DMS153 treated with DMSO at 0.1 percent for 48 hours (cell line): ENCODE measurements around the gene NEDD8.

Experiments
- DNase-seq: peaks from one replicate; lab custom pipeline; 2025; ENCODE audit not compliant: unreplicated experiment; lab: John Stamatoyannopoulos, UW

NEDD8 gene

DNA sequence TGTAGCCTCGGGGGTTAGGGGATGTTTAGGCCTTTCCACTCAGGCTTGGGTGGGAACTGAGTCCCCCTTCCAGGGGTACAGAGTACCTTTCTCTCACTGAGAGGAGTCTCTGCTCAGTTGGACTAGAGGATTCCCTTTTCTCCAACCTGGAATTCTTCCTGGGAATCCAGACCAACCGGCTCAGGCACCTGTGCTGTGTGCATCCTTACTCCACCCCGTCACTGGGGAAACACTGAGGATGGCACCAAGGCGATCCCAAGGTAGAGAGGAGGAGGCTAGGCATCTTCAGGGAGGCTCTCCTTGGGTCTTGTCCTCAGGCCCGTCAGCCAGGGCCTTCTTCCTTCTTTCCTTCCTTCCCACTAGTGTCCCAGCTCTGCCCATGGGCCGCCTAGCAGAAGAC, 31.7 kb upstream of the NEDD8 start:
- DNase-seq = no peak

DNA sequence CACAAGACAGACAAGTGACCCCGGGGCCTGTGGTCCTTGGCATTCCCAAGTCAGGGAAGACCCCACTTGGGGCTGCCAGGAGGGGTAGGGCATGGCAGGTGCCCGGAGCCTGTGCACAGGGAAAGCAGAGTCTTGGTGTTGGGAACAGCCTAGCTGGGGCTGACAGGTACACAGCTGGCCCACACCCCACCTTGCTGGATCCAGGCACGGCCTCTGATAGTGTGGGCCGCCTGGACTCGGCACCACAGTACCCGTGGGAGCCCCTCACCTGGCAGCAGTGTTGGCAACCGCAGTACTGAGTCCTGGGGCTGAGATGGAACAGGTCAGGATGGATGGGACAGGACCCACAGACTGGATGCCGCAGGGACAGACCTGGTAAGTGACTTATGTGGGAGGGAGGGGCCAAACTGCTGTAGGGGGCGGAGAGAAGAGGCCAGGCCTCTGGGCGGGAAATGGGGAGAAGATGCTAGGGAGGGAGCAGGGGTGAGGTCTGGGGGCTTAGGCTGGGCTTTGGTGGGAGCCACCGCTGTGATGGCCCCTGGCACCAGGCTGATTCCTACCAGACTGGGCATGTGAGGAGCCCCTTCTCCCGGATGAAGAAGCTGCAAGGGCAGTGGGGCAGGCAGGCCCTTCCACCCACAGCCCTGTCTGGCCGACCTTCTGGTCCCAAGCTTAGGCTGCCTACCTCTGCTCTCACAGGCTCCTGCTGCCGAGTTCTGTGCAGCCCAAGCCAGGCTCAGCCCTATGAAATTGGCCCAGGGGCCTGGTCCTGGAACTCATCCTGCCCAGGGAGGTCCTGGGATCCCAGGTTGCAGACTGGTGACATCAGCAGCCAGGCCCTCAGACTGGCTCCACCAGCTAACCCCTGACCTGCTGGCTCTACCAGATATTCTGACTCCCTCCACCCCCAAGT, 30.9 kb upstream of the NEDD8 start, which contains the start of gene TGM1:
TGM1 (minus strand) TSS at position 357 of the 913 bp plus-strand sequence. CDS start 825 bp downstream, outside the sequence.
- DNase-seq = no peak

DNA sequence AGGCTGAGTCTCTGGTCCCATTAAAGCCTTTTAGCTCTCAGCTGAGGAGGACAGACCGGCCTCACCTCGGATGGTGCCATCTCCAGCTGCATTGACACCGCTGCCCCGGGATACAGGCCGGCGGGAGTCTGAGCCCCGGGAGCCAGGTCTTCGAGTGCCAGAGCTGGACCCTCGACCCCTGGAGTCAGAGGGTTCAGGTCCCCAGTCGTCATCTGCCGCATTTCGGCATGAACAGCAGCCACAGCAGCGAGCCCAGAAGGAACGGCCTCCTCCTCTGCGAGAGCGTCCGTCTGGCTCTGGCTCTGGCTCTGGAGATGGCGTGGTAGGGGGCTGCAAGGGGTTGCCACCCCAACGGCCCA, 29.8 kb upstream of the NEDD8 start:
- no peak for DNase-seq

DNA sequence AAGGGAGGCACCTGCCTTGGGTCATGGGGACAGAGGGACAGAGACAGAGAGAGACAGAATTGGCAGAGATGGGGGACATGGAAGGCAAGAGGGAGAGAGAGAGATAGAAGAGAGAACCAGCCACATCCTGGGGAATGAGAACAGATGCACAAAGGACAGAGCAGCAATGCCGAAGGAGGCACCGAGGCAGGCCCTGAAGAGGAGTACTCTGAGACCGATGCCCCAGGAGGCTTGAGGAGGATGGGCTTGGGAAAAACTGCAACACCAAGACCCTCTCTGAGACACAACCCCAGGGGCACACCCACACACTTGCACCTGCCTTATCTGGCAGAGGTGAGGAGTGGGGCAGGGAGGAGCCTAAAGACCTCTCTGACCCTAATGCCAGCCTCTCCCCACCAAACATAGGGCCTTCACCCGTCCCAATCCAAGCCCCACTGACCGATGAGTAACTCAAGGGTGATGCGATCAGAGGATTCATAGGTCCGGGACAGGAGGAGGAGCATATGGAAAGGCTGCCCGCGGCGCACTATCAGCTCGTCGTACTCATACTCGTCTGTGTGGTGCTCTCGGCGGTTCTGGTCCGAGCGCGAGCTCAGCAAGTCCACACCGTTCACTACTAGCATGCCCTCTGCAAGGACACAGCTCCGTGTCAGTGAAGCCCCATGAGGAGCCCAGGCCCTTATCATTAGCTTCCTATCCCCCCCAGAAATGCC, 29.2 kb upstream of the NEDD8 start:
- no peak for DNase-seq

DNA sequence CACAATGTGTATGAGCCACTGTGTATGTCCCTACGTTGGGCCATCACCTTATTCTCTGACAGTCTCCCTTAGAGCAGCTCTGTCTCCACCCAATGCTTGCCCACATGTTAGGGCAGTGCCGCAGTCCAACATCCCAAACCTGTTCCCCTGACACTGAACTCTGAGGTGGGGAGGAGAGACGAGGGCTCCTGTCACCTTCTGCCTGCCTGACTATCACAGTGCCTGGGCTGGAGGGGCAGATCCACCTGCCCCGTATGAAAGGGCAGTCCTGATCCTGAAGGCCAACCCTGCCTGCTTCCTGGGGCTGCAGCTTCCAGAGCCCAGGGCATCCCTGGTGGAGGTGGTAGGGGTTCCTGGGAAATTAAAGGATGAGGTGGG, 28.6 kb upstream of the NEDD8 start:
- DNase-seq = no peak

DNA sequence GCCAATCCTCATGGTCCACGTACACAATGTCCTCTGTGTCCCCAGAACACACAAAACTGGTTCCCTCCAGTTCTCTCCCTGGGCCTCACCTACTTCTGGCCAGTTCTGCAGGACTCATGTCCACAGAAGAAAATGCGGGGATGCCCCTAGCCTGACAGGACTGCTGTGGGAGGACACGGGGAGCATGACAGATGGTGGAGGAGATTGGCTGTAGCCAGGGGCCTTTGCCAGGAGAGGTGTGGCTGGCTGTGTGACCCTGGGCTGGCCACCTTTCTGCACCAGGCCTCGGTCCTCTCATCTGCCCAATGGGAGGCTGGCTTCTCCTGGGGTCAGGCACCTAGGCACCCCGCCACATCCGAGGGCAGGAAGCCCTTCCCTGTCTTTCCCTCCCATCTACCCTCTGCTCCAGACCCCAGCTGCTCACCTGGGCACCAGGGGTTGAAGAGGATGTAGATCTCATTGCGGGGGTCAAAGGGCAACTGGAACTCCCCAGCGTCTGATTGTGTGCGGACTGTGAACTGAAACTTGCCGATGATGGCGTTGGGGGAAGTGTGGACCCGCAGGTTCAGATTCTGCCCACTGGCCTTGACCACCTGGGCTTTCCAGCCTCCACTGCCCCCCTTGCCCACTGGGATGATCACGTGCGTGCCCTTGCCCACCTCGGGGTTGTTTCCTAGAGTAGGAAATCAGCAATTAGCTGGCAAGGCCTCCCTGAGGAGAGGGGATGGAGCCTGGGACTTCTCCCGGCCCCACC, 28.0 kb upstream of the NEDD8 start:
- DNase-seq = no peak

DNA sequence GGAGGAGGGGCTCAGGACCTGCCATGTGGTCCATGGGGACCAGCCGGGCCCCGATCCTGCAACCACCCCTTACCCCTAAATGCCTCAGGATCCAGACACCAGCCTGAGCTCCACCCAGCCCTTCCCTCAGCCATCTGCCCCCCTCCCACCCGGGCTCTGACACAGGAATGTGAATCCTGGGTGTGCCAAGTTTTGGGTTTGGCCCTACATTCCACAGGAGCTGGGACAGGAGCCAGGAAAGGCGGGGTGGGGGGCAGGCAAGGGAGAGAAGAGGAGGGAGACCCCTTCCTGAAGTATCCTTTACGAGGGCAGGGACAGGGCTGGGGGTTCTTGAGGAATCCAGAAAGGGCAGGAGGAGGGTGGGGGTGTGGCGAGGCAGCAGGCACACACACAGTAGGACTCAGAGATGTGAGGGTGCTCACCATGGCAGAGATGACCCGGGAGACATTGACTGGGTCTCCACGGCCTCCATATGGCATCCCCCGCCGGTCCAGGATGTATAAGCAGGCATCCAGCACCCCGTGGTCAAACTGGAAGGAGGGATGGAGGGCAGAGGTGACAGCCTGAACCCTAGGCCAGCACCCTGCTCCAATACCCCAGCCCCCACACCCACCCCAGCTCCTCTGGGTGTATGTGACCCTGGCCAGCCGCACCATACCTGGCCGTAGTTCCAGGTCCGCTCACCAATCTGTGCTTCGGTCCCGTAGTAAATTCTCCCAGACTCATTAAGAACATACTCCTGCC, 27.3 kb upstream of the NEDD8 start:
- no peak for DNase-seq

DNA sequence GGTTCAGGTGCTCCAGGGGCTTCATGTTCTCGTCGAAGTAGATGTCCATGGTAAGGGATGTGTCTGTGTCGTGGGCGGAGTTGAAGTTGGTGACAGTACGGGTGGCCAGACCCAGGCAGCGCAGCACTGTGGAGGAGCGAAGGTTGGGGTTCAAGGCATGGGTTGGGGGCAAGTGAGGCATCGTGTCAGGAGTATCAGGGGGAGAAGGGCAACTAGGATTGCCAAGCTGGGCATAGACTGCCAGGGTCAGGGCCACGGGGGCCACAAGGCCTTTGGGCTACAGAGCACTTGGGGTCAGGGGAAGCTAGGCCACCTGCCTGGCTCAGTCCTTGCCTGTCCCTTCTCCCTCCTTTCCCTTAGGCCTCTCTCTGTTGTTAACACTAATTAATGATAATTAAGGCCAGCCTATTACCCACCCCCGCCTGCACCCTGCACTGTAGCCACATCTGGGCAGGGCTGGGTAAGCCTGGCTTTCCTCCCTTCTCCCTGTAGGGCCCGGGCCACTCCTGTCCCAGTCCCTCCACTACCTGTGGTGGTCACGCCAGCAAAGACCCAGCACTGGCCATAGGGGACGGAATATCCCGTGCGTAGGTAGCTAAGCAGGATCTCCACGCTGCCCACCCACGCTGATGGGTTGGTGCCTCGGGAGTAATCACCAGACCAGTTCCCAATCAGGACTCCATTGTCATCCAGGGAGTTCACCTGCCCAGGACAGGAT, 26.5 kb upstream of the NEDD8 start:
- DNase-seq = no peak

DNA sequence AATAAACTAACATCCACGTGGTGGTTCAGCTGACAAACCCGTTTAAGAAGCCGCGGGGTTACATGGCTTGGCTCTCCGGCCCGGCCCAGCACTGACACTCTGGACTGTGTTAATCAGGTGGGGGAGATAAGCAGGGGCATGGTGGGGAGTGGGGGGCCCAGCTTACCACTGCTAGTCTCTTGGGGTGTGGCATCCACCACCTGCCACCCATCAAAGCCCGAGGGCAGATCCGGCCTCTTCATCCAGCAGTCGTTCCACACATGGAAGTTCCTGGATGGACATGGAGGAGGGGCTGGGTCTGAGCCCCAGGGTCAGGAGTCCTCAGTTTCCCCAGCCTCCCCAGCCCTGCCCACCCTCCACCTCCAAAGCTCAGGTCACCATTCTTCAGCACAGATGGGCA, 26.0 kb upstream of the NEDD8 start:
- no peak for DNase-seq

DNA sequence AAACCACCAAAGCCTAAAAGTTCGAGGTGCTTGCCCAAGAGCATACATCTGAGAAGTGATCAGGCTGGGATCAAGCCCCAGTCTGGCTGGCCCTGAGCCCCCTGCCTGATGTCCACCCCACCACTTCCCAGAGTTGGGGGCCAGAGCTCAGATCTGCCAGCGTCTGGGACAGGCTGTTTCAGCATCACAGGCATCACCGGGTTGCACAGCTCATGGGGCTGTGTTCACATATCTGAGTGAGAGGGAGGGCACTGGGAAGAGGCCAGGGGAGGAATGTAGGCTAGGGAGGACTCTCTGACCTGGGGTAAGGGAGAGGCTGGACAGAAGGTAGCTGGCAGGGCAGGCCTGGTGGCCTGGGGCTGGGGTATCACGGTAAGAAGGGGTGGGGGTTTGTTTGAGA, 24.8 kb upstream of the NEDD8 start:
- no peak for DNase-seq

DNA sequence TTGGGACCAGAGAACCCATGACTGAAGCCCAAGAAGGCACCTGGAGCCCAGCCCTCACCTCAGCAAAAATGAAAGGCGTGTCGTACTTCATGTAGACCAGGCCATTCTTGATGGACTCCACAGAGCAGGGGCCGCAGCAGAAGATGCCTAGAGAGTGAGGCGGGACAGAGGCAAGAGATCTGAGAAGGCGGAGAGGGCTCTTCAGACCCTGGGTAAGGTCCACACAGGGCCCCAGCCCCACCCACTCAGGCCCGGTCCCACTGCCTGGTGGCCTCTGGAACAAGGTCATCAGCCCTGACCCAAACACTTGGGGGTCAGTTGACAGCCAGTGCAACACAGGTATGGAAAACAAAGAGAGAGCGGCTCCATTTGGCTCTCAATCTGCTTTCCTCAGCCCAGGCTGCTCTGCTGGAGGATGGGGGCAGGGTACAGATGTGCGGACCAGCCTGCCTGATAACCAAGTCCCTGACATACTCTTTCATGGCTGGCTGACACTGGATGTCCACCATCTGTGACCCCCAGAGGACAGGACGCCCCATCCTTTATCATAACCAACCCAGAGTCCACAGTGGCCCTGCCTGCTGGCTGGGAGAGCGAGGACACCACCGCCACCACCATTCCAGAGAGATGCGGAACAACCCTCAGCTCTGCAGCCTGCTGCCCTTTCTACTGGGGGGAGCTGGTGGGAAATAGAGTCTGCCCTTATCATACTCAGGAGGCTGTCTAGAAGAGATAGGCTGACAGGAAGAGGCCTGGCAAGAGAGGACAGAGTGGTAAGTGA, 24.0 kb upstream of the NEDD8 start:
- no peak for DNase-seq

DNA sequence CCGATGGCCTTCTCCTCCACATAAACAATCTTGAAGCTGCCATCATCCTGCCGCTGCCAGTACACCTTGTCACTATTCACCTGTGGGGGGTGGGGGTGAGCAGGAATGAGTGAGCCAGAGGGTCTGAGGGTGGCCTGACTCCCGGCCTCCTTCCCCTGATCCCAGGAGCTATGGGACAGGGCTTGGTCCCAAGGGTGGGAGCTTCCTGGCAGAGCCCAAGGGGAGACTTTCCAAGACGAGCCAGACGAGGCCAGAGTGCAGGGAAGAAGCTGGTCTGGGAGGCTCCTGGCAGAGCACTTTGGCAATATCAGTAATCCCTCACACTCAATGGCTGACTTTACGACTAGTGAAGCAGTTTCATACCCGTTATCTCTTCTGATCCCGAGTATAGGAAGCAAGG, 23.3 kb upstream of the NEDD8 start:
- no peak for DNase-seq

DNA sequence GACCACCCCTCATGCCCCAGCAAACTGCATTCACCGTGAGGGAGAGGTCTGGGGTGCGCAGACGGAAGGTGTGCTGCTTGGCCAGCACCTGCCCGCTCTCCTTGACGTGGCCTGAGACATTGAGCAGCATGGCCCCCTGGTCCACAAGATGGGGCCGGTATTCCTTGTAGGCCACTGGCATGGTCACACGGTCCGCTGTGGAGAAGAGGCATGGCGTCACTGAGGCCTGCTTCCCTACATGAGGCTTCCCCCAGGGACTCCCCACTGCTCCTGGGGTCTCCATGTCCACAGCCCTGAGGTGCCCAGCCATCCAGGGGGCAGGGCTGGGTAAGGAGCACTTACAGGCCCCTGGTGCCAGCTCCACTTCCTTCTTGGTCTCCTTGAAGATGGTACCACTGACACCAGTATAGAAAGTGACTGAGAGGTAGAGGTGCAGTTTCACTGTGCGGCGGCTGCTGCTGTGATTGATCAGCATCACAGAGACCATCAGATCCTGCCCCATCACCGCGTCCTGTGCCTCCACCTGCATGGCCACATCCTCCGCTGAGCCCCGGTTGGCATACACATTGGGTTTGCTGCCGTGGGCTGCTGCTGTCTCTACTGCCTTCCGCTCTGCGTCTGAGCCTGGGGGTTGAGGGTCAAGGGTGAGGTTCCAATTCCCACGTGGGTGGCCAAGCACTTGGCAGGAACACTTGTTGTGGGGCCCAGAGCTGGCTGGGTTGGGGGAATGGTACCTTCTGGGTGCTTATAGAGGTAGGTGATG, 22.6 kb upstream of the NEDD8 start:
- no peak for DNase-seq

DNA sequence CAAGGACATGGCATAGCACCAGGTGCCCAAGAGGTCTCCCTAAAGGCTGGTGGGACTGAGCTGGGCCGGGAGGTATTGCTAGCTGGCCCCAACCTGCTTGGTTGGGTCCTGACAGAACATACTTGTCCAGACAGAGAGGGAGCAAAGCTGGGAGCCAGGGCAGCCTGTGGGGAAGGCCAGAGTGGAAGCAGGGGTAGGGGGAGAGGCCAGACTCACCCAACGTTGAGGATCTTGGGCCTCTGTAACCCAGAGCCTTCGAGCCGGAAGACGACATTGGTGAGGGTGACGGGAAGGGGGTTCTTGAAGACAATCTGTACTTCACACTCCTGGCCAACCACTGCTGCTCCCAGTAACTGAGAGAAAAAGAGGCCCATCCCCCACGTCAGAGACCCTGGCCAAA, 21.8 kb upstream of the NEDD8 start:
- no peak for DNase-seq

DNA sequence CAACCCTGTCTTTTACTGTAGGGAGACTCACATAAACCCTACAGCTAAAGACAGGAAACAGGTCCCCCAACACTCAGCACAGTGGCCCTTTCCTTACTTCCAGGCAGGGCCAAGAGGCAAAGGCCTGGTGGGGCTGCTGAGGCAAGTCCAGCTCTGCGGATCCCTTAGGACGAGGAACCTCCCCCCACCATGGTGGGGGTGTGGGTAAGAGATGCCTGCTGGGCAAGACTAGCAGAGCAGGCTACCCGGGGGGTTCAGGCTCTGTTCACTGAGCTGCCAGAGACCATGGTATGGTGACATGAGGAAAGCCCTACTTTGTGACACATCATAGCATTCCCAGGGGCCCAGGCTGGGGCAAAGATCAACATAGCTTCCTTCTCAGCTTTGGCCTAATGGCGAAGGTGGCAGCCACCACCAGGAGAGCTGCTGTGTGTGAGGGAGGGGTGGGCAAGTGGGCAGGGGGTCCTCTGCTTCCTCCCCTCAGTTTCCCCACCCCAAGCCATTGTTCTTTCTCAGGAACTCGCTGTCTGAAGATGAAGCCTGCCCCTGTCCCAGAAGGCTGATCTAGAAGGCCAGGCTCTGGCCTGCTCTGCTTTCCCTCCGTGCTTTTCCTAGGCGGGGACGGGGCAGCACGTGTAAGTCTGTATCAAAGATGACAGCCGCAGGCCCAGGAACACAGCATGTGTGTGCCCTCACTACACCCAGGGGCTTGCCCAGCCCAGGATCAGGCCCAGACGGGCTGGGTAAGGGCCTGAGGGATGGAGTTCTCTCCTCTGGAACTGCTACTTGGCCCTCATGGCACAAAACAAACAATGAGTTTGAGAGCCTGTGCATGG, 20.3 kb upstream of the NEDD8 start:
- no peak for DNase-seq

DNA sequence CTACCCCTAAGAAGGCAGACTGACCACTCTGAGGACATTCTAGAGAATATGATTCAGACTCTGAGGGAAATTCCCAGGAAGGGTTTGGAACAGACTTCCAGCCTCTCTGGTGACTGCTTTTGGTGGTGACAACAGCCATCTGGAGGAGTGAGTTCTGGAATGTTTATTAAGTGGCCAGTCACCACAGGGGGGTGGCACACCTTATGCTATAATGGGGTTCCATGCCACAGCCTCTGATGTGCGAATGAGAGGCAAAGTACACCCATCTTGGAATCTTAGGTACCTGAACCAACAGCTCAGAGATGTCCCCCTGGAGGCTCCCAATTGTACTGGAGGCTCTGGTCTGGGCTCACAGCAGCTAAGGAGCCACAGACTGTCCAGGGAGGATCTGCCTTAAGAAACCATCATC, 19.7 kb upstream of the NEDD8 start:
- no peak for DNase-seq

DNA sequence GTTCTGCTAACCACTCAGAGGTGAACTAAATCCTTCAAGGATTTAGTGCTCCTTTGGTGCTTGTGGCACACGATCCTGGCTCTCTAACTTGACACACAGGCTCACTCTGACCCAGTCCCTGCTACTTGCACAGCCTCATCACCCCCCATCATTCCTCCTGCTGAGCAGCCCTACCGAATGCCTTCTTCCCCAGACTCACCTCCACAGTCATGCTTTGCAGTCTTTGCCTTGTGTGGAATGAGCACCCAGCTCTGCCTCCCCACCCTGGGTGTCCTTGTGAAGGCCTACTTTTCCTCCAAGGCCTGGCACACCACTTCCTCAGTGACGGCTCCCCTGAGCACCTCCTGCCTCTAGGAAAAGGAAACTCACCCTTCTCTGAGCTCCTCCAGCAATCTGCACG, 18.2 kb upstream of the NEDD8 start:
- no peak for DNase-seq
